GM23338 (cell line): Measurements from ENCODE around the gene SPRY1. TPM values are rescaled to one million over a fixed set of nuclear protein-coding genes. Genes with fewer than 3 reads are reported as not detected.

Source experiments
- ATAC-seq: fragments of 200-7000 bp; cut with Tn5 transposase; 3 replicates; pipeline ENCODE4 v1.9.1; 2020
- DNase-seq: peaks from one replicate; pipeline ENCODE4 v3.0.0-alpha.2; 2015; ENCODE audit warnings: low spot score
- H2AFZ ChIP-seq: fragments of 200-600 bp; sonication (generic); 2 replicates; pipeline ENCODE4 v1.8.0; 2016; ENCODE audit warnings: antibody characterized with exemption, mild to moderate bottlenecking, moderate library complexity
- H3F3A ChIP-seq: fragments of 200-600 bp; sonication (generic); replicated peaks from 2 replicates; pipeline ENCODE4 v1.8.0; 2017; ENCODE audit warnings: antibody characterized with exemption, mixed run types, low read depth
- H3K27ac ChIP-seq: fragments of 200-600 bp; sonication (generic); 2 replicates; pipeline ENCODE4 v1.6.1; 2016; ENCODE audit warnings: low read depth
- H3K27me3 ChIP-seq: fragments of 200-600 bp; sonication (generic); 2 replicates; pipeline ENCODE4 v1.8.0; 2016; ENCODE audit warnings: mild to moderate bottlenecking, mixed run types, moderate library complexity; ENCODE audit not compliant: insufficient read depth
- H3K36me3 ChIP-seq: fragments of 200-600 bp; sonication (generic); 2 replicates; pipeline ENCODE4 v1.8.0; 2016; ENCODE audit warnings: mild to moderate bottlenecking; ENCODE audit not compliant: insufficient read depth
- H3K4me1 ChIP-seq: fragments of 200-600 bp; sonication (generic); 2 replicates; pipeline ENCODE4 v1.8.0; 2016; ENCODE audit warnings: mild to moderate bottlenecking, moderate library complexity; ENCODE audit not compliant: insufficient read depth
- H3K4me2 ChIP-seq: fragments of 200-600 bp; sonication (generic); 2 replicates; pipeline ENCODE4 v1.7.1; 2017; ENCODE audit warnings: mixed run types
- H3K4me3 ChIP-seq: fragments of 200-600 bp; sonication (generic); 2 replicates; pipeline ENCODE4 v1.6.1; 2016; ENCODE audit warnings: mixed run types
- H3K79me2 ChIP-seq: fragments of 200-600 bp; sonication (generic); replicated peaks from 2 replicates; pipeline ENCODE4 v1.8.0; 2017; ENCODE audit warnings: mild to moderate bottlenecking; ENCODE audit not compliant: insufficient read depth
- H3K9me2 ChIP-seq: fragments of 200-600 bp; sonication (generic); 2 replicates; pipeline ENCODE4 v1.8.0; 2017; ENCODE audit not compliant: insufficient read depth
- H4K20me1 ChIP-seq: fragments of 200-600 bp; sonication (generic); replicated peaks from 2 replicates; pipeline ENCODE4 v1.8.0; 2017; ENCODE audit warnings: mild to moderate bottlenecking; ENCODE audit not compliant: insufficient read depth
- H3K27ac Mint-ChIP-seq: 2 replicates; pipeline ENCODE4 v1.8.0; 2020; ENCODE audit warnings: inconsistent platforms, mild to moderate bottlenecking, moderate library complexity, mixed read lengths
- H3K27me3 Mint-ChIP-seq: 3 replicates; pipeline ENCODE4 v1.8.0; 2022; ENCODE audit warnings: low read depth, mild to moderate bottlenecking, moderate library complexity, mixed read lengths, inconsistent platforms; ENCODE audit not compliant: insufficient read depth, poor library complexity
- H3K36me3 Mint-ChIP-seq: 3 replicates; pipeline ENCODE4 v1.8.0; 2021; ENCODE audit warnings: low read depth, mild to moderate bottlenecking, inconsistent platforms, moderate library complexity, mixed read lengths
- H3K4me1 Mint-ChIP-seq: 3 replicates; pipeline ENCODE4 v1.8.0; 2020; ENCODE audit warnings: mild to moderate bottlenecking, inconsistent platforms, mixed read lengths
- H3K4me3 Mint-ChIP-seq: 3 replicates; pipeline ENCODE4 v1.8.0; 2021; ENCODE audit warnings: moderate library complexity, mild to moderate bottlenecking, inconsistent platforms, mixed read lengths
- H3K9me3 Mint-ChIP-seq: 3 replicates; pipeline ENCODE4 v1.8.0; 2020; ENCODE audit warnings: moderate library complexity, mild to moderate bottlenecking, inconsistent platforms, mixed read lengths
- CREB1 ChIP-seq: fragments of 250-450 bp; sonication (Bioruptor Pico); IDR thresholded peaks from 2 replicates; pipeline ENCODE4 v1.5.0; 2020; ENCODE audit warnings: low read depth, mild to moderate bottlenecking, moderate library complexity
- ETS1 ChIP-seq: IDR thresholded peaks from 2 replicates; pipeline ENCODE4 v1.6.1; 2016; ENCODE audit warnings: antibody characterized with exemption
- EZH2 ChIP-seq: fragments of 200-600 bp; sonication (generic); IDR thresholded peaks from one replicate; pipeline ENCODE4 v1.8.0; 2017; ENCODE audit warnings: antibody characterized with exemption, mild to moderate bottlenecking, low read depth; ENCODE audit not compliant: unreplicated experiment
- NANOG ChIP-seq: IDR thresholded peaks from 2 replicates; pipeline ENCODE4 v1.6.1; 2016; ENCODE audit warnings: antibody characterized with exemption, borderline replicate concordance
- POLR2AphosphoS5 ChIP-seq: IDR thresholded peaks from 2 replicates; pipeline ENCODE4 v1.6.1; 2016; ENCODE audit warnings: antibody characterized with exemption, low read depth
- ZNF331 ChIP-seq: fragments of 250-450 bp; sonication (Bioruptor Pico); IDR thresholded peaks from 2 replicates; pipeline ENCODE4 v1.5.0; 2020; ENCODE audit warnings: low read depth, mild to moderate bottlenecking, moderate library complexity
- polyA plus RNA-seq: library from polyadenylated mRNA; unstranded; fragments of >200 nt; fragmentation: Nextera tagmentation; extraction: Ambion mirVana; gene quantifications from 2 replicates; pipeline ENCODE4 v1.2.1, GENCODE V29; 2016
- total RNA-seq: library from RNA; depleted of rRNA; stranded (reverse); fragments of >200 nt; shearing (Covaris generic); gene quantifications from 2 replicates; pipeline ENCODE4 v1.2.3, GENCODE V29; 2014
- TF ChIP-seq, protein P1 (sequence below): fragments of 250-450 bp; sonication (Bioruptor Pico); IDR thresholded peaks from 2 replicates; pipeline ENCODE4 v1.5.0; 2020; ENCODE audit warnings: mild to moderate bottlenecking, moderate library complexity

Gene SPRY1
- total and polyA plus RNA-seq, 2 experiments from 2014 or later, result 62.8 to 103 TPM

- H2AFZ ChIP-seq, result no peak overlapping the region
- H3K36me3 ChIP-seq, result no peaks in the 10 kb centered on the region
- no peak overlapping the region for H3K4me2 ChIP-seq
- no peak overlapping the region for H3K27ac Mint-ChIP-seq
- H3K4me1 Mint-ChIP-seq, result peaks cover 8% of the 10 kb centered on the region
- peaks cover 2% of the 10 kb centered on the region for H3K27me3 Mint-ChIP-seq
- no peak overlapping the region for H3K4me3 Mint-ChIP-seq
- H3K9me2 ChIP-seq, result no peaks in the 10 kb centered on the region
- H3K4me3 ChIP-seq, result no peak overlapping the region
- no peaks in the 10 kb centered on the region for H3F3A ChIP-seq
- H3K79me2 ChIP-seq, result no peaks in the 10 kb centered on the region
- no peaks in the 10 kb centered on the region for H4K20me1 ChIP-seq
- ATAC-seq (no peak), DNase-seq (no peak)
- H3K27me3 ChIP-seq, result no peaks in the 10 kb centered on the region
- H3K4me1 ChIP-seq, result peaks cover 3% of the 10 kb centered on the region
- H3K27ac ChIP-seq, result no peak overlapping the region
- H3K36me3 Mint-ChIP-seq, result peaks cover 33% of the 10 kb centered on the region
- TF ChIP-seq ETS1, result no peak
- no peak for TF ChIP-seq POLR2AphosphoS5
- TF ChIP-seq NANOG, result no peak
- no peak for TF ChIP-seq CREB1 (CRISPR knock-in tag)
- TF ChIP-seq, protein P1, sequence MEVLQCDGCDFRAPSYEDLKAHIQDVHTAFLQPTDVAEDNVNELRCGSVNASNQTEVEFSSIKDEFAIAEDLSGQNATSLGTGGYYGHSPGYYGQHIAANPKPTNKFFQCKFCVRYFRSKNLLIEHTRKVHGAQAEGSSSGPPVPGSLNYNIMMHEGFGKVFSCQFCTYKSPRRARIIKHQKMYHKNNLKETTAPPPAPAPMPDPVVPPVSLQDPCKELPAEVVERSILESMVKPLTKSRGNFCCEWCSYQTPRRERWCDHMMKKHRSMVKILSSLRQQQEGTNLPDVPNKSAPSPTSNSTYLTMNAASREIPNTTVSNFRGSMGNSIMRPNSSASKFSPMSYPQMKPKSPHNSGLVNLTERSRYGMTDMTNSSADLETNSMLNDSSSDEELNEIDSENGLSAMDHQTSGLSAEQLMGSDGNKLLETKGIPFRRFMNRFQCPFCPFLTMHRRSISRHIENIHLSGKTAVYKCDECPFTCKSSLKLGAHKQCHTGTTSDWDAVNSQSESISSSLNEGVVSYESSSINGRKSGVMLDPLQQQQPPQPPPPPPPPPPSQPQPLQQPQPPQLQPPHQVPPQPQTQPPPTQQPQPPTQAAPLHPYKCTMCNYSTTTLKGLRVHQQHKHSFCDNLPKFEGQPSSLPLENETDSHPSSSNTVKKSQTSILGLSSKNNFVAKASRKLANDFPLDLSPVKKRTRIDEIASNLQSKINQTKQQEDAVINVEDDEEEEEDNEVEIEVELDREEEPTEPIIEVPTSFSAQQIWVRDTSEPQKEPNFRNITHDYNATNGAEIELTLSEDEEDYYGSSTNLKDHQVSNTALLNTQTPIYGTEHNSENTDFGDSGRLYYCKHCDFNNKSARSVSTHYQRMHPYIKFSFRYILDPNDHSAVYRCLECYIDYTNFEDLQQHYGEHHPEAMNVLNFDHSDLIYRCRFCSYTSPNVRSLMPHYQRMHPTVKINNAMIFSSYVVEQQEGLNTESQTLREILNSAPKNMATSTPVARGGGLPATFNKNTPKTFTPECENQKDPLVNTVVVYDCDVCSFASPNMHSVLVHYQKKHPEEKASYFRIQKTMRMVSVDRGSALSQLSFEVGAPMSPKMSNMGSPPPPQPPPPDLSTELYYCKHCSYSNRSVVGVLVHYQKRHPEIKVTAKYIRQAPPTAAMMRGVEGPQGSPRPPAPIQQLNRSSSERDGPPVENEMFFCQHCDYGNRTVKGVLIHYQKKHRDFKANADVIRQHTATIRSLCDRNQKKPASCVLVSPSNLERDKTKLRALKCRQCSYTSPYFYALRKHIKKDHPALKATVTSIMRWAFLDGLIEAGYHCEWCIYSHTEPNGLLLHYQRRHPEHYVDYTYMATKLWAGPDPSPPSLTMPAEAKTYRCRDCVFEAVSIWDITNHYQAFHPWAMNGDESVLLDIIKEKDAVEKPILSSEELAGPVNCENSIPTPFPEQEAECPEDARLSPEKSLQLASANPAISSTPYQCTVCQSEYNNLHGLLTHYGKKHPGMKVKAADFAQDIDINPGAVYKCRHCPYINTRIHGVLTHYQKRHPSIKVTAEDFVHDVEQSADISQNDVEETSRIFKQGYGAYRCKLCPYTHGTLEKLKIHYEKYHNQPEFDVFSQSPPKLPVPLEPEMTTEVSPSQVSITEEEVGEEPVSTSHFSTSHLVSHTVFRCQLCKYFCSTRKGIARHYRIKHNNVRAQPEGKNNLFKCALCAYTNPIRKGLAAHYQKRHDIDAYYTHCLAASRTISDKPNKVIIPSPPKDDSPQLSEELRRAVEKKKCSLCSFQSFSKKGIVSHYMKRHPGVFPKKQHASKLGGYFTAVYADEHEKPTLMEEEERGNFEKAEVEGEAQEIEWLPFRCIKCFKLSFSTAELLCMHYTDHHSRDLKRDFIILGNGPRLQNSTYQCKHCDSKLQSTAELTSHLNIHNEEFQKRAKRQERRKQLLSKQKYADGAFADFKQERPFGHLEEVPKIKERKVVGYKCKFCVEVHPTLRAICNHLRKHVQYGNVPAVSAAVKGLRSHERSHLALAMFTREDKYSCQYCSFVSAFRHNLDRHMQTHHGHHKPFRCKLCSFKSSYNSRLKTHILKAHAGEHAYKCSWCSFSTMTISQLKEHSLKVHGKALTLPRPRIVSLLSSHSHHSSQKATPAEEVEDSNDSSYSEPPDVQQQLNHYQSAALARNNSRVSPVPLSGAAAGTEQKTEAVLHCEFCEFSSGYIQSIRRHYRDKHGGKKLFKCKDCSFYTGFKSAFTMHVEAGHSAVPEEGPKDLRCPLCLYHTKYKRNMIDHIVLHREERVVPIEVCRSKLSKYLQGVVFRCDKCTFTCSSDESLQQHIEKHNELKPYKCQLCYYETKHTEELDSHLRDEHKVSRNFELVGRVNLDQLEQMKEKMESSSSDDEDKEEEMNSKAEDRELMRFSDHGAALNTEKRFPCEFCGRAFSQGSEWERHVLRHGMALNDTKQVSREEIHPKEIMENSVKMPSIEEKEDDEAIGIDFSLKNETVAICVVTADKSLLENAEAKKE (CRISPR knock-in tag), result no peak
- no peak for TF ChIP-seq EZH2
- no peak for TF ChIP-seq ZNF331
- peaks cover 37% of the 10 kb centered on the region for H3K9me3 Mint-ChIP-seq
These were observed 41.4 kb downstream of the SPRY1 start for GRCh38 chr4:123438031-123438430.
